Measurements from ENCODE around the gene FSD2. TPM values are rescaled to one million over a fixed set of nuclear protein-coding genes. Genes with fewer than 3 reads are reported as not detected.

FSD2 gene
- total and polyA plus RNA-seq, 2 of the 8 experiments (the other 6 are each of a cell fraction or from before 2014, with no cell fraction given), result 0.02 TPM; not detected in 1

GRCh38 chr15:82714016-82714415 lies 91.9 kb downstream of the FSD2 start:
- no peak overlapping the region for H2BK12ac ChIP-seq (ENCODE audit: low read depth, low read length)
- H2BK15ac ChIP-seq (ENCODE audit: low read length), result no peak overlapping the region
- no peaks in the 10 kb centered on the region for H3K79me2 ChIP-seq (ENCODE audit: control insufficient read depth in 1 of 2, insufficient read depth in 2 of 2, low read length in 2 of 2)
- CTCF ChIA-PET (ENCODE audit: partially characterized antibody), result interaction anchor here (0.9 to 1.7 kb wide), 2 partner anchors 33 kb away, joined by 3 to 6 read pairs; no protein-coding TSS in a partner anchor
- POLR2A ChIA-PET (ENCODE audit: partially characterized antibody), result interaction anchor here (0.5 to 2.9 kb wide), 7 partner anchors 12 to 173 kb away, joined by 3 to 9 read pairs (median 4); partner anchors contain the start of gene RPS17
- H4K20me1 ChIP-seq (replicated peaks in 1 of 2; ENCODE audit: control insufficient read depth in 1 of 2, insufficient read depth in 2 of 2, low read length in 2 of 2), result no peaks in the 10 kb centered on the region
- H4K91ac ChIP-seq (replicated peaks; ENCODE audit: insufficient read length, low read length), result no peak overlapping the region
- peak overlapping the region; percentile 68 for H4K8ac ChIP-seq (ENCODE audit: extremely low read depth, insufficient read depth, low read length)
- H3K56ac ChIP-seq (replicated peaks; ENCODE audit: insufficient read length, low read depth, low read length), result no peak overlapping the region
- WGBS, 2 experiments (ENCODE audit: extremely low coverage in 1 of 2, insufficient coverage in 1 of 2, insufficient read length in 1 of 2, insufficient replicate concordance in 2 of 2, low coverage in 1 of 2, low lambda C conversion rate in 2 of 2, missing lambda C conversion rate in 1 of 2), result 71% methylated on average over 3 of the region's 3 CpGs; no CpG with 5 or more reads in 1 of the 2 experiments
- H3K4me2 ChIP-seq (ENCODE audit: insufficient read depth in 1 of 2, low read depth in 2 of 2, low read length in 2 of 2), result no peak overlapping the region
- H3K14ac ChIP-seq (ENCODE audit: insufficient read length), result no peak overlapping the region
- H2AFZ ChIP-seq (ENCODE audit: low read length), result no peak overlapping the region
- no peaks in the 10 kb centered on the region for H3K36me3 ChIP-seq (ENCODE audit: control insufficient read depth in 2 of 4, insufficient read depth in 4 of 4, low read length in 3 of 4)
- no peak overlapping the region for H3K9ac ChIP-seq (replicated peaks in 1 of 4; ENCODE audit: extremely low read depth in 1 of 4, low read depth in 3 of 4, low read length in 3 of 4)
- H3K4me1 ChIP-seq (replicated peaks in 1 of 4; ENCODE audit: control insufficient read depth in 3 of 4, insufficient read depth in 4 of 4, low read length in 3 of 4), result peaks cover 0 to 4% (median 1%) of the 10 kb centered on the region in 4 experiments; a peak in 1 of 7 replicates
- H3K23me2 ChIP-seq (ENCODE audit: low read depth, low read length), result peaks cover 10% of the 10 kb centered on the region; the same call in 1 of the 2 replicates
- H2BK120ac ChIP-seq (replicated peaks; ENCODE audit: low read depth, low read length), result no peak overlapping the region
- H3K18ac ChIP-seq (ENCODE audit: extremely low read depth, low read length), result no peak overlapping the region
- H3K4ac ChIP-seq (replicated peaks; ENCODE audit: insufficient read length, low read depth, low read length), result no peak overlapping the region
- DNase-seq (ENCODE audit: low read depth in 1 of 2, low spot score in 2 of 2), result no peak
- H3K4me3 ChIP-seq (ENCODE audit: extremely low read depth in 1 of 4, insufficient read depth in 2 of 4, low read depth in 3 of 4, low read length in 4 of 4), result no peak overlapping the region
- no peak overlapping the region for H4K5ac ChIP-seq (ENCODE audit: insufficient read length, low read depth, low read length)
- no peak overlapping the region for H2AK5ac ChIP-seq (ENCODE audit: low read depth, low read length)
- no peak overlapping the region for H2BK20ac ChIP-seq (ENCODE audit: low read length)
- no peak overlapping the region for H2BK5ac ChIP-seq (ENCODE audit: low read depth, low read length)
- no peak for FAIRE-seq
- peaks cover 0 to 7% (median 1%) of the 10 kb centered on the region in 4 experiments; a peak in 3 of 7 replicates for H3K27me3 ChIP-seq (replicated peaks in 1 of 4; ENCODE audit: control insufficient read depth in 3 of 4, extremely low read depth in 1 of 4, insufficient read depth in 3 of 4, low read length in 3 of 4)
- no peak overlapping the region for H3K27ac ChIP-seq (ENCODE audit: low read depth, low read length)
- no peaks in the 10 kb centered on the region for H3K79me1 ChIP-seq (ENCODE audit: low read depth, low read length)
- no peaks in the 10 kb centered on the region for H3K9me3 ChIP-seq (ENCODE audit: insufficient read depth in 2 of 2, low read depth in 1 of 2, low read length in 1 of 2)
- H3K23ac ChIP-seq (ENCODE audit: insufficient read length), result no peak overlapping the region
- TF ChIP-seq SUZ12 (IDR thresholded peaks at IDR 0.05; ENCODE audit: low read length) (no peak), KDM1A (IDR thresholded peaks at IDR 0.05; ENCODE audit: borderline replicate concordance, low read length) (no peak), EZH2 (IDR thresholded peaks at IDR 0.05; ENCODE audit: low read depth, low read length, severe bottlenecking) (no peak), RBBP5 (IDR thresholded peaks at IDR 0.05; ENCODE audit: borderline replicate concordance, low read depth, low read length) (no peak), SIN3A (conservative IDR thresholded peaks at IDR 0.05 in 1 of 2, IDR thresholded peaks at IDR 0.05 in 1 of 2; ENCODE audit: low read depth in 1 of 2, low read length in 2 of 2) (no peak), HDAC6 (IDR thresholded peaks at IDR 0.05; ENCODE audit: low read depth, low read length) (no peak), ATF3 (IDR thresholded peaks at IDR 0.05; ENCODE audit: insufficient read depth, low read depth, low read length) (no peak), EGR1 (IDR thresholded peaks at IDR 0.05; ENCODE audit: borderline replicate concordance, low read depth, low read length) (no peak), ASH2L (IDR thresholded peaks at IDR 0.05; ENCODE audit: low read length) (no peak), CHD1 (IDR thresholded peaks at IDR 0.05; ENCODE audit: low read depth, low read length) (no peak), EP300 (IDR thresholded peaks at IDR 0.05; ENCODE audit: borderline replicate concordance in 1 of 2, low read depth in 2 of 2, low read length in 2 of 2) (no peak), JUN (IDR thresholded peaks at IDR 0.05; ENCODE audit: low read depth, low read length) (no peak), POU5F1 (IDR thresholded peaks at IDR 0.05; ENCODE audit: low read depth, low read length) (no peak)
